ENCODE results near the gene TRMT6. TPM values are rescaled to one million over a fixed set of nuclear protein-coding genes. Genes with fewer than 3 reads are reported as not detected.

TRMT6 gene
- total RNA-seq, 1 donor from 2014 or later = 9.6 TPM

DNA sequence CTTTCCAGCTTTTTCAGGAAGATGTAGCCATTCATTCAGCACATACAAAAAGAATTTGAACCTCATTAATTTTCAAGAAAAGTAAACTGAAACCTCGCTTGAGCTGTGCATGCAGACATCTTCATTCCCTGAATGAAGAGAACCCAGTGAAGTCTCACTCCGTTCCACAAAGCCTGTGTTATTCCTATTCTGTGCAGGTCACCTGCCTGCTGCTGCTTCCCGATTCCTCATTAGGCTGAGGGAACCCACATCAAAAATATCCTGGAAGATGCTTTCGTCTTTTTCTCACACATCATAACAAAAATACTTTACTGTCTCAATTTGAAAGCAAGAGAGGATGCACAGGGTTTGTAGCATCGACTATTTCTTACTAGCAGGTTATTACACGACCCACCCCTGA, 40.1 kb downstream of the TRMT6 start:
- H3K36me3 ChIP-seq = no peaks in the 10 kb centered on the region
- no peaks in the 10 kb centered on the region for H3K27me3 ChIP-seq
- TF ChIP-seq, protein P1, sequence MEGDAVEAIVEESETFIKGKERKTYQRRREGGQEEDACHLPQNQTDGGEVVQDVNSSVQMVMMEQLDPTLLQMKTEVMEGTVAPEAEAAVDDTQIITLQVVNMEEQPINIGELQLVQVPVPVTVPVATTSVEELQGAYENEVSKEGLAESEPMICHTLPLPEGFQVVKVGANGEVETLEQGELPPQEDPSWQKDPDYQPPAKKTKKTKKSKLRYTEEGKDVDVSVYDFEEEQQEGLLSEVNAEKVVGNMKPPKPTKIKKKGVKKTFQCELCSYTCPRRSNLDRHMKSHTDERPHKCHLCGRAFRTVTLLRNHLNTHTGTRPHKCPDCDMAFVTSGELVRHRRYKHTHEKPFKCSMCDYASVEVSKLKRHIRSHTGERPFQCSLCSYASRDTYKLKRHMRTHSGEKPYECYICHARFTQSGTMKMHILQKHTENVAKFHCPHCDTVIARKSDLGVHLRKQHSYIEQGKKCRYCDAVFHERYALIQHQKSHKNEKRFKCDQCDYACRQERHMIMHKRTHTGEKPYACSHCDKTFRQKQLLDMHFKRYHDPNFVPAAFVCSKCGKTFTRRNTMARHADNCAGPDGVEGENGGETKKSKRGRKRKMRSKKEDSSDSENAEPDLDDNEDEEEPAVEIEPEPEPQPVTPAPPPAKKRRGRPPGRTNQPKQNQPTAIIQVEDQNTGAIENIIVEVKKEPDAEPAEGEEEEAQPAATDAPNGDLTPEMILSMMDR (IDR thresholded peaks at IDR 0.05) = no peak
- TF ChIP-seq POLR2A (IDR thresholded peaks at IDR 0.05) = no peak
- no peak for TF ChIP-seq POLR2AphosphoS5 (IDR thresholded peaks at IDR 0.05; ENCODE audit: insufficient read depth in 1 of 2, low read depth in 1 of 2)
- intact Hi-C loops (cut with DNase I) = no loop called here
- H3K9me3 ChIP-seq = no peaks in the 10 kb centered on the region
- peaks cover 6% of the 10 kb centered on the region for H3K4me1 ChIP-seq
- H3K4me3 ChIP-seq = no peak overlapping the region
- DNase-seq (ENCODE audit: extremely low spot score in 2 of 2) = no peak
- no peak overlapping the region for H3K27ac ChIP-seq

DNA sequence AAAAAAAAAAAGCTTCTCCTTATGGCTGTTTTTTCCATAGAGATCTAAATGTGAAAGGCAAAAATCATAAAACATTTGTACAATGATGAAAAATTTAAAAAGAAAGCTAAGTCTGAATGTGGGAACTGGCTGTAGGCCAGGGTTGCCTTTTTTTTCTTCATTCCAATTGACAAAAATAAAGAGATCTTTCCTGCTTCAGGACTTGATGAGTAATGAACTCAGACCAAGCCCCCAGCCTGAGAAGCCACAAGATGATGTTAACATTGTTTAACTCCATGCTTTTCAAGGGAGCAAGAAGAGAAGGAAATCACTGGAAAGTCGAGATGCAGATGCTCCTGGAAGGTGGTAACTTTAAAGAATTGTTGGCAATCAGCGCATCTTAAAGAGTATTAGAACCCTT, 41.4 kb downstream of the TRMT6 start:
- no peak overlapping the region for H3K4me3 ChIP-seq
- H3K36me3 ChIP-seq = no peaks in the 10 kb centered on the region
- peaks cover 6% of the 10 kb centered on the region for H3K4me1 ChIP-seq
- TF ChIP-seq POLR2A (IDR thresholded peaks at IDR 0.05) (no peak), POLR2AphosphoS5 (IDR thresholded peaks at IDR 0.05; ENCODE audit: insufficient read depth in 1 of 2, low read depth in 1 of 2) (no peak)
- DNase-seq (ENCODE audit: extremely low spot score in 2 of 2) = no peak
- intact Hi-C loops (cut with DNase I) = no loop called here
- H3K27ac ChIP-seq = no peak overlapping the region
- no peaks in the 10 kb centered on the region for H3K27me3 ChIP-seq
- no peaks in the 10 kb centered on the region for H3K9me3 ChIP-seq

DNA sequence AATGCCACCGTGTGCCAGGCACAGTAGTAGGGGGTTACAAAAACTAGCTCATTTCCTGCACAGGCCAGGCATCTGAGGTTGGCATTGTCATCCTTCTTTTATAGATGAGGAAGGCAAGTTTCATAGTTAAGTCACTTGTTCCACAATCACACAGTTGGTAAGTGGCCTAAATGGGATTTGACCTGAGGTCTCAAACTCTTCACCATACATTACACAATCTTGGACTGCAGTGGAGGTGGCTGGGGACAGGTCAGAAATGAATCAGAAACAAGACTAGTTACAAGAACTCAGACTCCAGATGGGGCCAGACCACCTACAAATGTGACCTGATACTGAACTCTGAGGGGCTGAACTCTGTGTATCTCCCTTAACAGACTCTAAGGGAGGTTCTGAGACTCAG, 49.4 kb downstream of the TRMT6 start:
- intact Hi-C loops (cut with DNase I) = no loop called here

DNA sequence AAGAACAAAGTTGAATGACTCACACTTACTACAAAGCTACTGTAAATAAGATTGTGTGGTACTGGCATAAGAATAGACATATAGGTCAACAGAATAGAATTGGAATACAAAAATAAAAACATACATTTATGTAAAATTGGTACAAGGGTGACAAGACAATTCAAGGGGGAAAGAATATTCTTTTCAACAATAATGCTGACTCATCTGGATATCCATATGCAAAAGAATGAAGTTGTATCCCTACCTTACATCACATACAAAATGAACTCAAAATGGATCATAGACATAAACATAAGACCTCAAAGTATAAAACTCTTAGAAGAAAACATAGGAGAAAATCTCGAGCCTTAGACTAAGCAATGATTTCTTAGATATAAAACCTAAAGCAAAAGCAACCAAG, 50.9 kb downstream of the TRMT6 start:
- Histone ChIP-seq H3K27me3 (no peaks in the 10 kb centered on the region), H3K9me3 (no peaks in the 10 kb centered on the region), H3K4me3 (no peak overlapping the region), H3K36me3 (no peaks in the 10 kb centered on the region), H3K27ac (no peak overlapping the region), H3K4me1 (no peaks in the 10 kb centered on the region)
- DNase-seq (ENCODE audit: extremely low spot score in 2 of 2) = no peak
- no peak for TF ChIP-seq POLR2AphosphoS5 (IDR thresholded peaks at IDR 0.05; ENCODE audit: insufficient read depth in 1 of 2, low read depth in 1 of 2)
- TF ChIP-seq, protein P1 (IDR thresholded peaks at IDR 0.05) = no peak
- TF ChIP-seq POLR2A (IDR thresholded peaks at IDR 0.05) = no peak
- intact Hi-C loops (cut with DNase I) = no loop called here

More for the DNA sequence above, 49.4 kb downstream of the TRMT6 start:
- no peak for DNase-seq (ENCODE audit: extremely low spot score in 2 of 2)
- TF ChIP-seq, protein P1 (IDR thresholded peaks at IDR 0.05) = no peak
- TF ChIP-seq POLR2AphosphoS5 (IDR thresholded peaks at IDR 0.05; ENCODE audit: insufficient read depth in 1 of 2, low read depth in 1 of 2) (no peak), POLR2A (IDR thresholded peaks at IDR 0.05) (no peak)
- Histone ChIP-seq H3K4me1 (no peaks in the 10 kb centered on the region), H3K36me3 (no peaks in the 10 kb centered on the region), H3K9me3 (no peaks in the 10 kb centered on the region), H3K4me3 (no peak overlapping the region), H3K27ac (no peak overlapping the region), H3K27me3 (no peaks in the 10 kb centered on the region)

DNA sequence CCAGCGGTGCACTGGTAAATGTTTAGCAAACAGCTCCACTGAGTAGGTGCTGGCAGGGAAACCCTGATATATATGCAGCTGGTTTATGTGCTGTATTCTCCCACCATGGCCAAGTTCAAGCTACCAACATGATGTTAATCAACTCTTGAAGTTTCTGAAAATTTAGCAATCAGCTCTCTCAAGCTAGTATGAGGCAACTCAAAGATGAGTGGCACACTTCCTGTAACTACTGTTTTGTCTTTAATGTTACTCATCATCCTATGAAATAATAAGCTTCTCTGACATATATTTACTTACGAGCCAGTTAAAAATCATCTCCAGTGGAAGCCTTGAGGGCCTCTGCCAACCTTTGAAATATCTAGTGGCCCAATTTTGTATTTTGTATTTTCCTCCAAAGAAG, 54.7 kb downstream of the TRMT6 start:
- intact Hi-C loops (cut with DNase I) = no loop called here
- Histone ChIP-seq H3K36me3 (no peaks in the 10 kb centered on the region), H3K27me3 (no peaks in the 10 kb centered on the region), H3K27ac (no peak overlapping the region), H3K4me1 (no peaks in the 10 kb centered on the region), H3K9me3 (no peaks in the 10 kb centered on the region), H3K4me3 (no peak overlapping the region)
- no peak for TF ChIP-seq POLR2AphosphoS5 (IDR thresholded peaks at IDR 0.05; ENCODE audit: insufficient read depth in 1 of 2, low read depth in 1 of 2)
- TF ChIP-seq, protein P1 (IDR thresholded peaks at IDR 0.05) = no peak
- TF ChIP-seq POLR2A (IDR thresholded peaks at IDR 0.05) = no peak
- DNase-seq (ENCODE audit: extremely low spot score in 2 of 2) = no peak

All from vagina (tissue), 2 donors.